Transverse colon (tissue), 4 donors: ENCODE results near the gene CDC5L. TPM values are rescaled to one million over a fixed set of nuclear protein-coding genes. Genes with fewer than 3 reads are reported as not detected.

ENCODE experiments used
- DNase-seq: peaks from one replicate; pipeline ENCODE4 v3.0.0-alpha.2; 2019
- H3K27ac ChIP-seq, 4 donors: fragments of 200-600 bp; sonication (generic); 2 replicates each; pipeline ENCODE4 v1.5.1; 2016 to 2018; ENCODE audit warnings: inconsistent platforms in 4 of 4
- H3K27me3 ChIP-seq: fragments of 200-600 bp; sonication (generic); 2 replicates; pipeline ENCODE4 v1.5.1; 2017; ENCODE audit warnings: inconsistent platforms
- H3K36me3 ChIP-seq, 4 donors: fragments of 200-600 bp; sonication (generic); 2 replicates each; pipeline ENCODE4 v1.5.1; 2017 to 2019; ENCODE audit warnings: inconsistent platforms in 4 of 4
- H3K4me1 ChIP-seq, 4 donors: fragments of 200-600 bp; sonication (generic); 2 replicates each; pipeline ENCODE4 v1.5.1; 2017 to 2020; ENCODE audit warnings: inconsistent platforms in 4 of 4
- H3K4me3 ChIP-seq, 4 donors: fragments of 200-600 bp; sonication (generic); 1 replicate in 1 of 4; 2 replicates in 3 of 4; pipeline versions ENCODE4 v1.5.1 to v1.6.1; 2017 to 2019; ENCODE audit warnings: inconsistent platforms in 4 of 4
- H3K9me3 ChIP-seq, 2 donors: fragments of 200-600 bp; sonication (generic); 2 replicates each; pipeline ENCODE4 v1.5.1; 2017 to 2019; ENCODE audit warnings: inconsistent platforms in 2 of 2
- CTCF ChIP-seq, 5 experiments: fragments of 200-600 bp in 3 of 5; fragments of 450-650 bp in 2 of 5; sonication (generic) in 3 of 5; IDR thresholded peaks; 1 replicate in 2 of 5; 2 replicates in 3 of 5; pipeline ENCODE4 v1.5.1; 2016 to 2017; ENCODE audit warnings: antibody characterized with exemption in 5 of 5, inconsistent platforms in 3 of 5, mild to moderate bottlenecking in 2 of 5, moderate library complexity in 1 of 5
- EP300 ChIP-seq: sonication (generic); formaldehyde crosslinking; IDR thresholded peaks from one replicate; pipeline ENCODE4 v1.6.1; 2017; ENCODE audit warnings: antibody characterized with exemption, low read depth
- POLR2A ChIP-seq: fragments of 450-650 bp; IDR thresholded peaks from one replicate; pipeline ENCODE4 v1.6.1; 2016; ENCODE audit warnings: antibody characterized with exemption, mild to moderate bottlenecking, moderate library complexity
- POLR2AphosphoS5 ChIP-seq, 3 donors: sonication (generic); formaldehyde crosslinking; IDR thresholded peaks; one replicate each; pipeline ENCODE4 v1.6.1; 2016; ENCODE audit warnings: antibody characterized with exemption in 3 of 3
- WGBS, 2 donors: methylation state at CpG; one replicate each; pipeline ENCODE4 v1.1.5; 2018; ENCODE audit warnings: low coverage in 1 of 2; 5-methylcytosine and 5-hydroxymethylcytosine counted together
- in situ Hi-C, 4 donors: fragments of 200-750 bp; cut with MboI; loops; one replicate each; pipeline versions ENCODE4 v1.15.0 to v1.15.1; 2017; ENCODE audit warnings: low sequenced_read_pairs in 3 of 4, low pct_ligation_motif_present in 1 of 4, low pct_unique_long_range_greater_than_20kb in 1 of 4
- intact Hi-C: fragments of 100-400 bp; cut with DNase I; formaldehyde crosslinking; loops from one replicate; pipeline ENCODE4 v1.15.1; 2023; ENCODE audit warnings: low total_unique reads
- total RNA-seq, 4 donors: library from RNA; depleted of rRNA; stranded (reverse); fragments of >200 nt; gene quantifications; one replicate each; pipeline ENCODE4 v1.1.0, GENCODE V29; 2016

The CDC5L gene
- total RNA-seq, 4 donors from 2014 or later: 8.2 to 49.6 (median 15.2) TPM

DNA sequence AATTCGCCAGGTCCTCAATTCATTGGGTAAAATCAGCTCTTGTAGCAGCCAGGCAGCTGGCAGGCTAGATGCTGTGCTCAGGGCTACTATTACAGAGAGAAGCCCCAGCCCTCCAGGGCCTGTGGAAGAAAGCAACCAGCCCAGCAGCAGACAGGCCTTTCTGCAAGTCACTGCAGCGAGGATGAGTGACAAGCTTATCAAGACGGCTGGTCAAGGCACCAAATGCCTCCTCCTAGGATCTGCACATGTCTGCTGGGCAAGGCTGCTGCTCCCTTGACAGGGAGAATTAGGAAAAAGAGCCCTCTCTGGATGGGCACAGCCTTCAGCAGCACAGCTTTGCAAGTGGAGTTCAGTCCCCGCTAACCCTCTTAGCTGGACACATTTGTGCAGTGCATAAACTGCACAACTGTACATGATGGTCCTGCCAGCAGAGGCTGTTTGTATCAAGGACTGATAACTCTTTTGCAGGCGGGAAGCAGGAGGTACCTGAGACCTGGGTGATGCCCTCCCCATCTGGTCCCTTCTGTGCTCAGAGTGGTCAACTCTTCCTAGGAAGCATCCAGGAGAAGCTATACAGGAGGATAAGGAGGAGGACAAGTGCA lies 89.9 kb downstream of the CDC5L start:
- DNase-seq: no peak
- no peaks in the 10 kb centered on the region for H3K36me3 ChIP-seq
- in situ Hi-C loops: loop anchor here in 3 of 4 donors (10.0 to 25.0 kb wide), 3 partner anchors 1235 to 1435 kb away; no protein-coding TSS in a partner anchor
- WGBS, 2 donors: 93% methylated on average over 5 of the region's 5 CpGs; no CpG with 5 or more reads in 1 of the 2 donors
- peaks cover 0 to 6% (median 3%) of the 10 kb centered on the region in 4 donors for H3K4me1 ChIP-seq
- no peak overlapping the region for H3K27ac ChIP-seq
- peaks cover 3% of the 10 kb centered on the region for H3K27me3 ChIP-seq
- H3K4me3 ChIP-seq: no peak overlapping the region
- TF ChIP-seq CTCF (IDR thresholded peaks at IDR 0.05) (no peak), POLR2AphosphoS5 (IDR thresholded peaks at IDR 0.05) (no peak), POLR2A (no peak), EP300 (no peak)
- no peaks in the 10 kb centered on the region for H3K9me3 ChIP-seq
- intact Hi-C loops: no loop called here

- in situ Hi-C loops (loop anchor here in 3 of 4 donors (10.0 to 25.0 kb wide), 3 partner anchors 1234 to 1434 kb away; no protein-coding TSS in a partner anchor), intact Hi-C loops (no loop called here)
- Histone ChIP-seq H3K36me3 (no peaks in the 10 kb centered on the region), H3K4me3 (no peak overlapping the region), H3K4me1 (peaks cover 0 to 6% (median 3%) of the 10 kb centered on the region in 4 donors), H3K27ac (no peak overlapping the region), H3K9me3 (no peaks in the 10 kb centered on the region), H3K27me3 (peaks cover 3% of the 10 kb centered on the region)
- TF ChIP-seq CTCF (IDR thresholded peaks at IDR 0.05) (no peak), POLR2AphosphoS5 (IDR thresholded peaks at IDR 0.05) (no peak), EP300 (no peak), POLR2A (no peak)
- DNase-seq: no peak
- 78% methylated on average over 3 of the region's 3 CpGs; no CpG with 5 or more reads in 1 of the 2 donors for WGBS, 2 donors
These were observed 90.7 kb downstream of the CDC5L start for GRCh38 chr6:44478158-44478557.

DNA sequence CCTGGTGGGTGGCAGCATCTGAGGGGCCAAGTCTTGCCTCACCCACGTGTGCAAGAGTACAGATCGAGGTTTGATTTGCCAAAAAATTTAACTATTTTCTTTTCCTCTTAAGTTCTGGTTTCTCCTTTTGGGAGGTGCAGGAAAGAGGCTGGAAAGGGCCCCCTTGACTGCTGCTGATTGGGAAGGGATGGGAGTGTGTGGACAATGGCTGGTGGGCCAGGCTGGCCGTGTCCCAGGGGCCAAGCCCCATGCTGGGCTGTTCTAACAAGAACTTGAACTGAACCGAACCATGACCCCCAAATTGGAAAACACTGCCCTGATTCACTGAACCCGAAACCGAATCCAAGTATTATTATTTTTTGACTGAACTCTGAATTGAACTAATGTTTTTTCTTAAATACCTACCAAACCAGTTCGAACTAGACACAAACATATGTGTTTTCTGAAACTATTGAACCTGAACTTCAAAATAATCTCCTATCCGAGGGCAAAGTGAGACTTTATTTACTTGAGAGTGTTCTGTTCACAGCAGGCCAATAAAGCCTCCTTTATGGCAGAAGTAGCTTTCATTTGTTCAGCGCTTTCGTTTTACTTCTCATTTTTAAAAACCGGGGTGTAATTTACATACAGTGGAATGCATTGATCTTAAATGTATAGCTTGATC lies 91.2 kb downstream of the CDC5L start:
- H3K36me3 ChIP-seq: no peaks in the 10 kb centered on the region
- 57 to 58% methylated on average over 7 to 11 of the region's 11 CpGs for WGBS, 2 donors
- no peak overlapping the region for H3K4me3 ChIP-seq
- intact Hi-C loops: no loop called here
- in situ Hi-C loops: loop anchor here in 3 of 4 donors (10.0 to 25.0 kb wide), 3 partner anchors 1234 to 1434 kb away; no protein-coding TSS in a partner anchor
- no peak for DNase-seq
- no peak for TF ChIP-seq POLR2A
- no peak for TF ChIP-seq POLR2AphosphoS5 (IDR thresholded peaks at IDR 0.05)
- TF ChIP-seq CTCF (IDR thresholded peaks at IDR 0.05): no peak
- no peak for TF ChIP-seq EP300
- H3K9me3 ChIP-seq: no peaks in the 10 kb centered on the region
- peaks cover 3% of the 10 kb centered on the region for H3K27me3 ChIP-seq
- no peak overlapping the region for H3K27ac ChIP-seq
- H3K4me1 ChIP-seq: peaks cover 0 to 6% (median 3%) of the 10 kb centered on the region in 4 donors

GRCh38 chr6:44480097-44480541 lies 92.6 kb downstream of the CDC5L start:
- peaks cover 3% of the 10 kb centered on the region for H3K27me3 ChIP-seq
- 83% methylated on average over 13 of the region's 13 CpGs; no CpG with 5 or more reads in 1 of the 2 donors for WGBS, 2 donors
- no peaks in the 10 kb centered on the region for H3K36me3 ChIP-seq
- TF ChIP-seq POLR2AphosphoS5 (IDR thresholded peaks at IDR 0.05) (no peak), EP300 (no peak)
- no peak overlapping the region for H3K4me3 ChIP-seq
- no peak for DNase-seq
- in situ Hi-C loops (loop anchor here in 2 of 4 donors (25.0 kb wide), 2 partner anchors 1232 to 1432 kb away; no protein-coding TSS in a partner anchor), intact Hi-C loops (no loop called here)
- H3K4me1 ChIP-seq: peaks cover 0 to 6% (median 3%) of the 10 kb centered on the region in 4 donors
- no peaks in the 10 kb centered on the region for H3K9me3 ChIP-seq
- H3K27ac ChIP-seq: no peak overlapping the region
